OCI-LY7 (cell line): ENCODE measurements around the gene DENND6B.
A peak's percentile ranks its signal among the peaks of the same experiment; 100 is the strongest.

ENCODE experiments used
- CTCF ChIP-seq: fragments of 200-600 bp; sonication (generic); conservative IDR thresholded peaks from 2 replicates; pipeline ENCODE4 v1.5.1; 2014; ENCODE audit warnings: mild to moderate bottlenecking, antibody characterized with exemption, low read length, moderate library complexity, mixed read lengths
- EZH2phosphoT487 ChIP-seq: fragments of 200-600 bp; sonication (generic); IDR thresholded peaks from 2 replicates; pipeline ENCODE4 v1.6.1; 2018; ENCODE audit warnings: low read depth, borderline replicate concordance, mild to moderate bottlenecking, mixed run types, antibody characterized with exemption, low read length, moderate library complexity, mixed read lengths

- TF ChIP-seq CTCF (peak; percentile 46; the same call in 1 of the 2 replicates), EZH2phosphoT487 (no peak)
These were observed 59.0 kb downstream of the DENND6B start for GRCh38 chr22:50267591-50268390.
